NCI-H2107 treated with DMSO at 0.1 percent for 48 hours (cell line): Measurements from ENCODE around the gene RUNDC1.
"Not testable (repeated sequence)": the region's sequence is repeated elsewhere in the genome, so short reads cannot be mapped to it uniquely, and the experiment has no call there.

Experiments
- DNase-seq: peaks from one replicate; lab custom pipeline; 2025; ENCODE audit not compliant: unreplicated experiment; lab: John Stamatoyannopoulos, UW

RUNDC1 gene

DNA sequence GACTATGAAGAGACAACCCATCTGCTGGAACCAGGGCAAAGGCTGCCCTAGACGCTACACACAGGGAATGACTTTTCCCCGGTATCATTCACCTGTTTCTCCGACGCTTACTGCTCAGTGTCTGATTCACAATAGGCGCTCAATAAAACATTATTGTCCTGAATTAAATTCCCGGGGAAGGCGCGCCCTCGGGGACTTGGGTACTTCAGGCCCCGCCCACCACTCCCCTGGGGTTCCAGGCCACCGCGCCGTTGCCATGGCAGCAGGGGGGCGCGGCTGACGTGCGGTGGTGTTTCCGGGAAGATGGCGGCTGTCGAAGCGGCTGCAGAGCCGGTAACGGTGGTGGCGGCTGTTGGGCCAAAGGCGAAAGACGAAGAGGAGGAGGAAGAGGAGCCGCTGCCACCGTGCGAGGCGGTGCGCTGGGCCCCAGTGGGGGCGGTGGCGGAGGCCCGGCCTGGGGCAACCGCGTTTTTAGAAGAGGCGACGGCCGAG lies at the start of gene RUNDC1:
RUNDC1 (plus strand) TSS at position 292 of the 492 bp plus-strand sequence; CDS start at position 304, 12 bp downstream.
- DNase-seq = peak; percentile 73

DNA sequence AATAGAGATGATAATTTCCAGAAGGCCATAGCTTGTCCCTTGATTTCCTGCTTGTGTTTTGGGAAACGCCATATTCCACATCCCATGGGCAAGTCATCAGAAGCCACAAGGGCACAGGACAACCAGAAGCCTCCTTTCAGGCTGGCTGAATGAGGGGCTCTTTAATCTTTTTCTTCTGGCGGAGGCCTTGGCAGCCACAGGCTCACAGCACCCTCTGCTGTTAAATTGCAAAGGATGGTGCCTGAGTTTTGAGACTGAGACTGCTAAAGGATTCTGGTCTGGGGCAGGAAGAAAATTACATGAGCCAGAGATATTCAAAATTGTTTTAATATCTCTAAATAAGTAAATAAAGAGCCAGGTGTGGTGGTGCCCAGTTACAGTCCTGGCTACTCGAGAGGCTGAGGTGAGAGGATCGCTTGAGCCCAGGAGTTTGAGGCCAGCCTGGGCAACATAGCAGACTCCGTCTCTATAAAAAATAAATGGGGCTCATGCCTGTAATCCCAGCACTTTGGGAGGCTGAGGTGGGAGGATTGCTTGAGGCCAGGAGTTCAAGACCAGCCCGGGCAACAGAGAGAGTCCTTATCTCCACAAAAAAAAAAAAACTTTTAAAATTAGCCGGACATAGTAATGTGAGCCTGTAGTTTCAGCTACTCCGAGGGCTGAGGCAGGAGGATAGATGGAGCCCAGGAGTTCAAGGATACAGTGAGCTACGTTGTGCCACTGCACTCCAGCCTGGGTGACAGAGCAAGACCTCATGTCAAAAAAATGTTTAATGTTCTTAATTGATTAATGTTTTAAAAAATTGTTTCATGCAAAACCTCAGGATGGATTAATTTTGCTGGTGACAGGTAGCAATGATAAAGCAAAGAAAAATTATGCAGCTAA lies 42.4 kb upstream of the RUNDC1 start:
- DNase-seq = peak; percentile 46

DNA sequence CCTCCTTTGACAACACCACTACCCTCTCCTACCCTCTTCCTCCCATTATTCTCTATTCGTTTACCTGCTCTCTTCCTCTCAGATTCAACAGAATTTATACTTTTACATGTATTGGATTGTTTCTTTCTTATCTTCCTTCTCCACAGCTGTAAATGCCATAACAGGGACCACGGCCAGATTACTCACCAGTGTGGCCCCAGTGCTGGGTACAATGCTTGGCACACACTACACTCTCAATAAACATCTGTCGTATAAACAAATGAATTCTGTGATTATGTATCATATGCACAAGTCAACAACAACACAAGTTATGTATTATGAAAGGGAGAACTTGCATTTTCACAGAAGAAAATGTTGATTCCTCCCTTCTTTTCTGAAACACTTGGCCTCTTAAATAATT lies 36.2 kb upstream of the RUNDC1 start:
- no peak for DNase-seq

DNA sequence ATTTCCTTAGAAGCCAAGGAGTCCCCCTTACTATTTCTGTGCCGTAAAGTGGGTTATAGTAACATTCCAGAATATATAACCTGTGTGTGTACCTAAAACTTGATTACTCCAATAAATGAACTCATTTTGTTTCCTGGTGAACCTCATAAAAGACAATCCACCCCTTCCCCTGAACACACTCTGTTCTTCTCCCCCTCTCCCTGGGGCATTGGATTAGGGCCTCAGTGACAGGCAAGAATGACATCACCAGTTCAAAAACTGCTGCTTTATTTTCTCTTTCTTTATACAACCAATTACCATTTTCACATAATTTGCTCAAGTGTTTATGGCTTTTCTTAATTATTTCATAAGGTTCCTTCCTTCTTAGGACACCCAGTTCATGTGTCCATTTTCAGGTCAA lies 33.6 kb upstream of the RUNDC1 start:
- DNase-seq = no peak

DNA sequence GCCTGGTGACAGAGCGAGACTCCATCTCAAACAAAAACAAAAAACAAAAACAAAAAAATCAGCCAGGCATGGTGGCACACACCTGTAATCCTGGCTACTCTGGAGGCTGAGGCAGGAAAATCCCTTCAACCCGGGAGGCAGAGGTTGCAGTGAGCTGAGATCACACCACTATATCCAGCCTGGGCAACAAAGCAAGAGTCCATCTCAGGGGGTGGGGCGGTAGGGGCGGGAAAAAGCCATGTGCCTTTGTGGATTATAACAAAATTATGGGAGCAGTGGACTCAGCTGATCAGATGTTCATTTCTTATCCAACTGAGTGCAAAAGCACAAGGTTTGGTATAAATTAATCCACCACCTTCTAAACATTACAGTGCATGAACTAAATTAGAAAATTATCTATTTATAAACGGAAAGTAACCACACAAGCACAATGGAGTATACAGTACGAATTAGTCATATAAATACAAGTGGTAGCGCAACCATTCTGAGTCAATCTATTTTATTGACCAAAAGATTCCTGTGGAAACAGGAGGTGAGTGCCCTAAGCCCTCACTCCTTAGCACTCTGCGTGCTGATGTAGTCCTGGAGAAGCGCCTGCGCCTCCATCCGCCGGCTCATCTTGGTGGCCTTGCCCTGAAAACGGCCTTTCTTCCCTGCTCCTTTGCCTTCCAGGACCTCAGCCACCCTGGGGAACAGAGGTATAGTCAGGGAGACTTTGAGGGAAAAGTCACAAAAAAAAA lies 30.2 kb upstream of the RUNDC1 start:
- DNase-seq = no peak

DNA sequence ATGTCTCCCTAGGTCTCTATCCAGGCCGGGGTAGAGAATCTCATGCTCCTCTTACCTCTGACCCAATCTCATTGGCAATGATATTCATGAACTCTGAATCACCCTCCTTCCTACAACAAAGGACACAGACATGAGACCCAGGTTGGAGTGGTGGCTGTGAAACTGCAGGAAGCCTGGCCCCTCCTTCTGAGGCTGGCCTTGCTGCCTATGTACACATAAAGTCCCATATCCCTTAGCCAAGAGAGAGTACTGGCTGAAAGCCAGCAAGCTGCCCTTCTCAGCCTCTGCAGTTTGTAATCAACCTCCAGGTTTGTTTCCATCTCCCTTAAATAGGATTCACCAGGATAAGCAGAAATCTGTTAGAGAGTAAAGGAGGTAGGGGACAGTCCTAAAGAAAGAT lies 26.7 kb upstream of the RUNDC1 start:
- no peak for DNase-seq

DNA sequence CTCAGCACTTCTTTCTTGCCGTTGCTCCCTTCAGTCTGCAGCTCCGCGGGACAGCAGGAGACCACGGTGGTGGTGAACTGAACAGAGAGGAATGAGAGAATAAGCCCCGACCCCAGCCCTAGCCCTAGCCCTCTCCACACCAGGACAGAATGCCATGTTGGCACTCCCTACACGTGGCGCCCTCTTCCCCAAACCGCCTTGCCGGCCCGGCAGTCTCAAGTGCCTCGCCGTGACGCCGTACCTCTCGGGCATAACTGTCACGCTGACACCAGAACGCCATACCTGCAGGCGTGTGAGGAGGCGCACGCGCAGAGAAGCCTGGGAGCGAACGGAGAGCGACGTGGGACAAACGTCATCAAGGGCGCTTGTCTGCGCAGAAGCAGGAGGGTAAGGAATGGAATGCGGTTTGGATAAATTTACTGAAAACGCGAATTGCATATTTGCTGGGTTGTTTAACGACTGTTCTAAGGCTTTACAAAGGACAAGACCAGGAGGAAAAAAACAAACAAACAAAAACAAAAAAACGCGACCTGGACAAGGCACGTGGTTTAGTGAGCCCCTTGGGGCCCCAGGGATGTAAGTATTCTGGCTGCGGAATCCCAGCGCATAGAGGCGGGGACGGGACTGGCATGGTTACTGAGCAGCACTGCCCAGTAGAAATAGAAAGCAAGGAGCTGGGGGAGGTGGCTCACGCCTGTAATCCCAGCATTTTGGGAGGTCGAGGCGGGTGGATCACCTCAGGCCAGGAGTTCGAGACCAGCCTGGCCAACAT lies 16.0 kb upstream of the RUNDC1 start, which contains the start of gene AARSD1:
AARSD1 (minus strand) TSS at position 294 of the 772 bp plus-strand sequence; CDS start at position 280, 14 bp downstream.
- DNase-seq = peak; percentile 82

DNA sequence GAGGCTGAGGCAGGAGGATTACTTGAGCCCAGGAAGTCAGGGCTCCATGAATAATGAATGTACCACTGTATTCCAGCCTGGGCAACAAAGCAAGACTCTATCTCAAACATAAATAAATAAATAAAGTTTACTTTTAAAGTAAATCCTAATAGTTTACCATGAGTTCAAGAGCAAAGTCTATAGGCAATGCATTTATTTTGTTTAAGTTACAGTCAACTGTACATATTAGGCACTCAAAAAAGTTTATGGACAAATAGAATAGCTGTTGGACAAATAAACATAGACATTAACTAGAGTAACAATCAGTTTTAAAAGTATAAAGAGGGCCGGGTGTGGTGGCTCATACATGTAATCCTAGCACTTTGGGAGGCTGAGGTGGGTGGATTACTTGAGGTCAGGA lies 12.4 kb upstream of the RUNDC1 start:
- no peak for DNase-seq

DNA sequence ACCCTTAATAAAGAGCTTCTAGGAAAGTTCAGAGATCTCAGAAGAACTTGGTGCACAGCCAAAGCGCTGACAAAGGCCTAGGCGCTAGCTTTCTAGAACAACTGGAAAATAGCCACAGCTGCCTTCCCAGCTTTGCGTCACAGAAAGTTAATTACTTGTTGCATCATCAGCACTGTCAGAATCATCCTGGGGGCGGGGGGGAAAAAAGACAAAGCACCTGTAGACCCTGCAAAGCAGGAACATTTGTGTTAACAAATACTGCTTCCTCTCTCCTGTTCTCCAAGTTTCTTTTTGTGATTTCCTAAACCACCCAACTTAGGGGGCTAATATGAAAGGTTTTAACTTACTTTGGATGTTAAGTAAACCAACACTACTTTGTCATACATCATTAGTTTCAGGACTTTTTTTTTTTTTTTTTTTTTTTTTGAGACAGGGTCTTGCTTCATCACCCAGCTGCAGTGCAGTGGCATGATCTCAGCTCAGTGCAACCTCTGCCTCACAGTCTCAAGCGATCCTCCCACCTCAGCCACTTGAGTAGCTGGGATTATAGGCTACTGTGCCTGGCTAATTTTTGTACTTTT lies 11.3 kb upstream of the RUNDC1 start:
- DNase-seq = no peak

DNA sequence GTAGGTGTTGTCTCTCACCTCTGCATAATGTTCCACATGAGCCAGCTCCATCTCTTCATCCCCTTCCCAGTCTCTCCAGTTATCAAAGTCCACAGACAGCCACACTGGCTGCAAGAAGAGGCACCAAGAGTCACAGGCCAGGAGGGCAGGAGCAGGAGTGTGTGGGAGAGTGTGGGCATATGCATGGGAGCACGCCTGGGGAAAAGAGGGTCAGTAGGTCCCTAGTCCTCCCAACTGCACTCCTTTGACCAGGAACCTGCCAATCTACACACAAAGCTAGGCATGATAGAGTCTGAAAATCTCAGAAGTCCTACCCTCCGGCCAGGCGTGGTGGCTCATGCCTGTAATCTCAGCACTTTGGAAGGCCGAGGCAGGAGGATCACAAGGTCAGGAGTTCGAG lies 8.8 kb upstream of the RUNDC1 start:
- no peak for DNase-seq

DNA sequence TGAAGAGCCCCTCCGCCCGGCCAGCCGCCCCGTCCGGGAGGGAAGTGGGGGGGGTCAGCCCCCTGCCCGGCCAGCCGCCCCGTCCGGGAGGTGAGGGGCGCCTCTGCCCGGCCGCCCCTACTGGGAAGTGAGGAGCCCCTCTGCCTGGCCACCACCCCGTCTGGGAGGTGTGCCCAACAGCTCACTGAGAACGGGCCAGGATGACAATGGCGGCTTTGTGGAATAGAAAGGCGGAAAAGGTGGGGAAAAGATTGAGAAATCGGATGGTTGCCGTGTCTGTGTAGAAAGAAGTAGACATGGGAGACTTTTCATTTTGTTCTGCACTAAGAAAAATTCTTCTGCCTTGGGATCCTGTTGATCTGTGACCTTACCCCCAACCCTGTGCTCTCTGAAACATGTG lies 7.0 kb upstream of the RUNDC1 start:
- not testable (repeated sequence) for DNase-seq

DNA sequence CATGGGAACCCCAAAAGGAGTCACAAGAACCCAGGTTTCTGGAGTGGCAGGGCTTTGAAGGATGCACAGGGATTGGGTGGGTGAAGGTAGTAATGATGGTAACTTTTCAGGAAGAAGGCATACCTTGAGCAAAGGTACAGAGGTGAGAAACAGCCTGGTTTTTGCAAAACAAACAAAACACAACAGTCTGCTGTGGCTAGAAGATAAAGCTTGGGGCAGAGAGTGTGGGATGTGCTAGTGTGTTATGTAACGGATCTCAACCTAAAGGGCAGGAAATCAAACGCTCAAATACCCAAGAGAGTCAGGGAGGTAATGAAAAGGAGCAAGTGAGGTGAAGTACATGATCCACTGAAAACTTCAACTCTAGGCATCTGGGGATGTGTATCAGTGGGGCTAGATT lies 5.1 kb upstream of the RUNDC1 start:
- no peak for DNase-seq

DNA sequence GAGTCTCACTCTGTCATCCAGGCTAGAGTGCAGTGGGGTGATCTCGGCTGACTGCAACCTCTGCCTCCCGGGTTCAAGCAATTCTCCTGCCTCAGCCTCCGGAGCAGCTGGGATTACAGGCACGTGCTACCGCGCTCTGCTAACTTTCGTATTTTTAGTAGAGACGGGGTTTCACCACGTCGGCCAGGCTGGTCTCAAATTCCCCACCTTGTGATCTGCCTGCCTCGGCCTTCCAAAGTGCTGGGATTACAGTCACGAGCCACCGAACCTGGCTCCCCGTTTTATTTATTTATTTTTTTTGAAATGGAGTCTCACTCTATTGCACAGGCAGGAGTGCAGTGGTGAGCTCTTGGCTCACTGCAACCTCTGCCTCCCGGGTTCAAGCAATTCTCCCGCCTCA lies 4.7 kb upstream of the RUNDC1 start:
- not testable (repeated sequence) for DNase-seq

DNA sequence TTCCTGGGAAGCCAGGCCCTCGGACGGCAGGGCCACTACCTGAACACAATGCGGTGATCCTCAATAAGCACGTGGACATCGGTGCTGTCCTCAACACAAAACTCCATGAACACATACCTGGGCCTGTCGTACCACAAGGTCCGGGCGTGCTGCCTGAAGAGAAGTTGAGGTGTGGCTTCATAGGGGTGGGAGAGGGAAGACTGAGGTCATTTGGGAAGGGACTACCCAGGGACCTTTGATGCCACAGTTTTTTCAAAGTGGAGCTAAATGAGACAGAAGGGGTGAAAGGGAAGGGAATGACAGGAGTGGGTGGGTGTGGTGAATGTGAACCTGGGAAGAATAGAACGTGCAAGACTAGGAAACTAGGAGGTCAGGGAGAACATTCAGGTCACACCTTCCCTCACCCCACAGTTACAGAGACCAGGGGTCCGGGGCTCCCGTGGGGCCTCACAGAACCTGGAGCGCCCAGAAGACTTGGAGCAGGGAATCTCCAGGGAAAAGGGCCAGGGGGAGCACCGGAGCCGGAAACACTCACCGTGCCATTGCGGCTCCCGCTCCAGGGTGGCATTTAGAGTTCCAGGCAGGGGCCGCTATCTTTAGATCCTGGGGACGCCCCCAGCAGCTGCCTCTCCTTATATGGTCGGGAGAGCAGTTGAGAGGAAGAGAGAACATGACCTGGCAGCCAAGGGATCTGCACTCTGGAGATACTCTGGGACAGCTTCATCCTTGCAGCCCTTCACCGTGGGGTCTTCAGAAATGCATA lies 673 bp upstream of the RUNDC1 start, which contains the start of gene PTGES3L:
PTGES3L (minus strand) TSS at position 570 of the 763 bp plus-strand sequence; CDS start at position 543, 27 bp downstream.
- DNase-seq = peak; percentile 66

DNA sequence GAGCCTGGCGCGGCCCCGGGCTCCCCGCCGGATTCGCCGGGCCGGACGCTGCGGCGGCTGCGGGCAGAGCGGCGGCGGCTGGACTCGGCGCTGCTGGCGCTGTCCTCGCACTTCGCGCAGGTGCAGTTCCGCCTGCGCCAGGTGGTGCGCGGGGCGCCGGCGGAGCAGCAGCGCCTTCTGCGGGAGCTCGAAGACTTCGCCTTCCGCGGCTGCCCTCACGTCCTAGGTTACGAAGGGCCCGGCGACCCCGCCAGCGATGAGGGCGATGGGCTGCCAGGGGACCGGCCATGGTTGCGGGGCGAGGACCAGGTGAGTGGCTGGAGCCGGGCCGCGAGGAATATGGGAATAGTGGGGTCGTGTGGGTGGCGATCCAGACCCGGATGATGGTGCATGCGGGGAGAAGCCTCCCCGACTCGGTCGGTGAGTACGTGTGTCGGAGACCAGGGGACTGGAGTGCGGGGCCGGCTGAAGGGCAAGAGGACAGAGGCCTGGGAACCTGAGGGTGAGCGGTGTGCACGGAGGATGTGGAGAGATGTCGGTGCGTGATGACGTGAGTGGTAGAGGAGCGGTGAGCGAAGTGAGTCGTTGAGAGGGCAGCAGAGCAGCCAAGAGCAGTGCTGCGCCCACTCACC lies 517 bp downstream of the RUNDC1 start:
- DNase-seq = peak; percentile 38

DNA sequence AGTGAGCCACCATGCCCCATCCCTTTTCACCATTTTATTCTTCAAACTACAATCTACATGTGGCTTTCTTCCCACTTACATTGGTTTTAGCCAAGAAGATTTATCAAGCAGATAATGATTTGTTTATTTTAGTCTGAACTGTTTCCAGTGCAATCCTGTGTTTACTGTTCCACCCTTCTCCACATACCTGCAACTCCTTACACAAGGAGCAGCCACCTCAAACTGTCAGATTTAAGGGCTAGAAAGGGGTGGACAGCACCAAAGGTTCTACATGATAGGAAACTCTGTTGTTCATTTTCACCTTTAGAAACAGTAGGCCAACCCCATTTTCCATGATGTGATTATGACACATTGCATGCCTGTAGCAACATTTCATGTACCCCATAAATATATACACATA lies 1.9 kb downstream of the RUNDC1 start:
- no peak for DNase-seq

DNA sequence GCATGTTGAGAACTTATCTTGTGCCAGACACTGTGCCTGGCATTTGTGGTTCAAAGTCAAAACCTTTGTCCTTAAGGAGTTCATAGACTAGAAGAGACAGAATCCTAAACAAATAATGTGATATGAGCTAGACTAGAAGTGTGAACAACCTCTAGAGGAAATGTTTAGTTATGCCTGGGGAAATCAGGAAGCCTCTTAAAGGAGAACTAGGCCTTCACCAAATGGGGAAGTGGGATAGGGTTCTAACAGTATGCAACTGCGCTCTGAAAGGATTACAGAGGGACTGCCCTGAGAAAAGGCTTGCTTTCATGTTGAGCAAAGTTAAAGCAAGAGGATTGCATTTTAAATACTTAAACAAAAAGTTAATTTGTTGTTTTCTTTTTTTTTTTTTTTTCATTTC lies 4.9 kb downstream of the RUNDC1 start:
- no peak for DNase-seq

DNA sequence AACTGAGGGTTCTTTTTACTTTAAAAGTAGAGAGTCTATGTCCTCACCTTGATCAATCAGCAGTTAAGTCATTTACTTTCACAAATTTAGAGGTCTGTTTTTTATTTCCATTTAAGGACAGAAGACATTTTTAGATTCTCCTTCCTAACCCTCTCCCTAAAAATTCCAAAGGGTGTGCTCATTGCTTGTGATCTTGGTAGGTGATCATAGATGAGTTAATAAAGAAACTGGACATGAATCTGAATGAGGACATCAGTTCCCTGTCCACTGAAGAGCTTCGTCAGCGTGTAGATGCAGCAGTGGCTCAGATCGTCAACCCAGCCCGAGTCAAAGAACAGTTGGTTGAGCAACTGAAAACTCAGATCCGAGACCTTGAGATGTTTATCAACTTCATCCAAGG lies 8.8 kb downstream of the RUNDC1 start:
- DNase-seq = no peak
